Bronchial epithelial cell (primary cell): ENCODE measurements around the gene APOBEC3H. TPM values are rescaled to one million over a fixed set of nuclear protein-coding genes. Genes with fewer than 3 reads are reported as not detected.

Experiments
- DNase-seq: peaks from one replicate; pipeline ENCODE4 v3.0.0-alpha.2; 2010; ENCODE audit warnings: low read depth
- FAIRE-seq: peaks from 2 replicates; lab custom pipeline; 2011; peaks lifted over from hg19 to GRCh38; lab: Jason Lieb, UNC
- H3K27me3 ChIP-seq: 2 replicates; pipeline ENCODE4 v1.5.1; 2011; ENCODE audit warnings: low read length; ENCODE audit not compliant: control insufficient read depth, insufficient read depth
- H3K36me3 ChIP-seq: 2 replicates; pipeline ENCODE4 v1.5.1; 2011; ENCODE audit warnings: low read length; ENCODE audit not compliant: control insufficient read depth, insufficient read depth
- H3K4me3 ChIP-seq: 2 replicates; pipeline ENCODE4 v1.5.1; 2011; ENCODE audit warnings: mild to moderate bottlenecking, low read depth, low read length, control low read depth
- total RNA-seq: library from RNA; depleted of rRNA; stranded (reverse); fragments of >200 nt; gene quantifications from 2 replicates; pipeline ENCODE4 v1.2.1, GENCODE V29; 2014
- TF ChIP-seq, protein P1 (sequence below): IDR thresholded peaks from 2 replicates; pipeline ENCODE4 v1.5.1; 2011; ENCODE audit warnings: mild to moderate bottlenecking, moderate library complexity, low read length, control low read depth, inconsistent platforms; ENCODE audit not compliant: insufficient read depth, severe bottlenecking

APOBEC3H gene
- total RNA-seq, 1 donor from 2014 or later, result 0.26 TPM

DNA sequence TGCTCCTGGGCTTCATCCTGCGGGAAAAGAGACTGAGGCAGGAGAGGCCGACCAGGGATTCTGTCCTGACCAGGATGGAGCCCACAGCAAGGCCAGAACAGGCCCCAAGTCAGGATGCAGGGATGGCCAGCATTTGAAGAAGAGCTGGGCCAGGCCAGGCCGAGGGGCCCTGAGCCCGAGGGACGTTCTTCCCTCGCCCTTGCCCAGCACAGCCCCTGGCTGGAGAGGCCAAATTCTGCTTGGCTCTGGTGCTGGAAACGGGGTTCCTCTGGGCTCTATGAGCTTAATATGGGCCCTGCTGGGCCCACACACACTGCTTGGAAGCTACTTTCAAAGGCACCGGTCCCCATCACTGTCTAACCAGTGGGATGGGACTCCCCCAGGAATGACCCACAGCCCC, 12.4 kb upstream of the APOBEC3H start:
- FAIRE-seq, result no peak
- DNase-seq, result no peak
- Histone ChIP-seq H3K27me3 (no peaks in the 10 kb centered on the region), H3K4me3 (no peak overlapping the region), H3K36me3 (no peaks in the 10 kb centered on the region)
- TF ChIP-seq, protein P1, sequence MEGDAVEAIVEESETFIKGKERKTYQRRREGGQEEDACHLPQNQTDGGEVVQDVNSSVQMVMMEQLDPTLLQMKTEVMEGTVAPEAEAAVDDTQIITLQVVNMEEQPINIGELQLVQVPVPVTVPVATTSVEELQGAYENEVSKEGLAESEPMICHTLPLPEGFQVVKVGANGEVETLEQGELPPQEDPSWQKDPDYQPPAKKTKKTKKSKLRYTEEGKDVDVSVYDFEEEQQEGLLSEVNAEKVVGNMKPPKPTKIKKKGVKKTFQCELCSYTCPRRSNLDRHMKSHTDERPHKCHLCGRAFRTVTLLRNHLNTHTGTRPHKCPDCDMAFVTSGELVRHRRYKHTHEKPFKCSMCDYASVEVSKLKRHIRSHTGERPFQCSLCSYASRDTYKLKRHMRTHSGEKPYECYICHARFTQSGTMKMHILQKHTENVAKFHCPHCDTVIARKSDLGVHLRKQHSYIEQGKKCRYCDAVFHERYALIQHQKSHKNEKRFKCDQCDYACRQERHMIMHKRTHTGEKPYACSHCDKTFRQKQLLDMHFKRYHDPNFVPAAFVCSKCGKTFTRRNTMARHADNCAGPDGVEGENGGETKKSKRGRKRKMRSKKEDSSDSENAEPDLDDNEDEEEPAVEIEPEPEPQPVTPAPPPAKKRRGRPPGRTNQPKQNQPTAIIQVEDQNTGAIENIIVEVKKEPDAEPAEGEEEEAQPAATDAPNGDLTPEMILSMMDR, result no peak

DNA sequence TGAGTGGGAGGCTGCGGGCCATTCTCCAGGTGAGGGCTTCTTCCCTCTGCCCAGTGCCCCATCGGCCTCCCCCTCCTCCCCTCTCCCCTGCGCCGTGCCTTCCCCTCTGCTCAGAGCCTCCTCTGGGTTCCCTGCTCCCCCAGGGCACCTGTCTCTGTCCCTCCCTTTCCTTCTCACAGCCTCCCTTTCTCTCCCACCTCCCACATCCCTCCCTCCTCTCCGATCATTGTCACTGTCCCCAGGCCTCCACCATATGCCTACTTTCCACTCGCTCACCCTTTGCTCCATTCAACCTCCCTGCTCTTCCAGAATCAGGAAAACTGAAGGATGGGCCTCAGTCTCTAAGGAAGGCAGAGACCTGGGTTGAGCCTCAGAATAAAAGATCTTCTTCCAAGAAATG, 9.9 kb upstream of the APOBEC3H start:
- FAIRE-seq (no peak), DNase-seq (no peak)
- no peaks in the 10 kb centered on the region for H3K36me3 ChIP-seq
- no peaks in the 10 kb centered on the region for H3K27me3 ChIP-seq
- TF ChIP-seq, protein P1, result no peak
- H3K4me3 ChIP-seq, result no peak overlapping the region

DNA sequence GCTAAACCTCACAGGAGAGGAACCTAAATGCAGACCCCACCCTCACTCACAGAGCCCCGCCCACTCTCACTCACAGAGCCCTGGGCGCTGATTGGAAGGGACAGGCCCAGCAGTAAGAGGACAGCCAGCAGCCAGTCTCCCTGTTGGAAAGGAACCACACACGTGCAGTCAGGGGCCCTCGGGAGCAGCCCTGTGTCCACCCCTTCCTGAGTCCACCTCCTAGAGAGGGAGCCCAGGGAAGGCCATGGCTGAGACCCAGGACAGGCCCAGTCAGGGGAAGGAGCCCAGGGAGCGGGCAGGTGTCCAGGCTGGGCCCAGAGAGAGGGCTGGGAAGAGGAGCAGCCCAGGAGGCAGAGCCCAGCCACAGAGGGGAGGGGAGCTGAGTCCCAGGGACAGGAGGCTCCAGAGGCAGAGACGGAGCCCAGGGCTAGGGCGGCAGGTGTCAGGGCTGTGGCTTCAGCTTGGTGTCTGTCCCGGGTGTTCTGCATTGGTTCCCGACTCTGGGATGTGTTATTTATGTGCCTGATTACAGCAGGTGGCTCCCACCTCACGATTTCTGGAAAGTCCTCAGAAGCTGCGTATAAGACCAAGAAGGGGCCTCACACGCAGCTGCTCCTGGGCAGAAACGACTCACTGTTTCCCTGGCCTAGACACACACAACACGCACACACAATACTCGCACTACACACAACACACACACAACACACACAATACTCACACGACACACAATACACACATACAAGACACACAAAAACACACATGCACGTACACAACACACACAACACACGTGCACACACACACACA, 9.0 kb upstream of the APOBEC3H start:
- no peaks in the 10 kb centered on the region for H3K36me3 ChIP-seq
- TF ChIP-seq, protein P1, result no peak
- no peak overlapping the region for H3K4me3 ChIP-seq
- DNase-seq (no peak), FAIRE-seq (peak; percentile 75)
- H3K27me3 ChIP-seq, result no peaks in the 10 kb centered on the region

DNA sequence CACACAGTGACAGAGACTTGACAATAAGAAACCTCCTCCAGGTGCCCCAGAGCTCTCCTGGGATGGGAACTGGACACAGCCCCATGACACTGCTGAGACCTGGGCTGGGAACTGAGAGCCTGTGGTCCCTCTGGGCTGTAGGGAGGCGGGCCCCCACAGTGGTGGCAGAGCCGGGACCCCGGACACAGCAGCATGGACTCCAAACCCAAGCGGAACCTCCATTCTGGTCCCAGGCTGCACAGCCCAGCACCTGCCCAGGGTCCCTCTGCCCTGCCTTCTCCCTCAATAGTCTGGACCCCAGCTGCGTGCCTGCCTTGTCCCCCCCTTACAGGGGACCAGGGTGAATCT, 8.4 kb upstream of the APOBEC3H start:
- DNase-seq, result no peak
- no peak overlapping the region for H3K4me3 ChIP-seq
- H3K27me3 ChIP-seq, result no peaks in the 10 kb centered on the region
- no peak for FAIRE-seq
- TF ChIP-seq, protein P1, result no peak
- H3K36me3 ChIP-seq, result no peaks in the 10 kb centered on the region

DNA sequence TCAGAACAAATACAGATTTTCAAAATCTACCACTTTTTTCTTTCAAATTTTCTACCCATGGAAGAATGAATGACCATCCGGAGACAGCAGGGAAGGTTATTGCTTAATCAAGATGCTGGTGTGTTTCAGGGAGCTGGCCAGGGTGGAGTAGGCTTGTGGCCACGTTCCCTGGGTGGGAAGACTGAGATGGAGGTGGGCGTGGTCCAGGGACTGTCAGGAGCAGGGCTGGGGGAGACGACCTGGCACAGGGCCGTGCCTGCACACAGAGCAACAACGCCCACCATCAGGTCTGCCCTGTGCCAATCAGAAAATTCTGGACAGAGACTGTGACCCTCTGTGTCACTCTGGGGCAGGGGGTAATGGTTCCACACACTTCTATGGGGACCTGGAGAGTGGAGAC, 7.1 kb upstream of the APOBEC3H start:
- H3K4me3 ChIP-seq, result no peak overlapping the region
- H3K27me3 ChIP-seq, result no peaks in the 10 kb centered on the region
- no peaks in the 10 kb centered on the region for H3K36me3 ChIP-seq
- TF ChIP-seq, protein P1, result no peak
- DNase-seq, result no peak
- FAIRE-seq, result no peak
